ENCODE measurements around the gene PHLDB2. TPM values are rescaled to one million over a fixed set of nuclear protein-coding genes. Genes with fewer than 3 reads are reported as not detected.

PHLDB2 gene
- total RNA-seq, 4 donors from 2014 or later = 23.5 to 81.5 (median 26.2) TPM

DNA sequence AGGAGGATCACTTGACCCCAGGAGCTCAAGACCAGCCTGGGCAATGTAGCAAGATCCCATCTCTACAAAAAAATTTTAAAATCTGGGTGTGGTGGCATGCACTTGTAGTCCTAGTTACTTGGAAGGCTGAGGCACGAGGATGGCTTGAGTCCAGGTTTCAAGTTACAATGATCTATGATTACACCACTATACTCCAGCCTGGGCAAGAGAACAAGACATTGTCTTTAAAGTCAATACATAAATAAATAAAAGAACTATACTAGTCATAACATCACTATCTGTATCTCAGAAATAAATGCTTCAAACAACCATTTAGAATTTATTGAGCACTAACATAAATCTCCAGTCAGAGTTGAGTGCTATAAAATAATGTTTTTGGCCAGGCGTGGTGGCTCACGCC is 8.5 kb upstream of the PHLDB2 start:
- DNase-seq (ENCODE audit: low spot score in 2 of 2) = no peak
- intact Hi-C loops (cut with DNase I; ENCODE audit: low total_unique reads) = no loop called here
- TF ChIP-seq POLR2A (IDR thresholded peaks at IDR 0.05) = no peak
- TF ChIP-seq, protein P1, sequence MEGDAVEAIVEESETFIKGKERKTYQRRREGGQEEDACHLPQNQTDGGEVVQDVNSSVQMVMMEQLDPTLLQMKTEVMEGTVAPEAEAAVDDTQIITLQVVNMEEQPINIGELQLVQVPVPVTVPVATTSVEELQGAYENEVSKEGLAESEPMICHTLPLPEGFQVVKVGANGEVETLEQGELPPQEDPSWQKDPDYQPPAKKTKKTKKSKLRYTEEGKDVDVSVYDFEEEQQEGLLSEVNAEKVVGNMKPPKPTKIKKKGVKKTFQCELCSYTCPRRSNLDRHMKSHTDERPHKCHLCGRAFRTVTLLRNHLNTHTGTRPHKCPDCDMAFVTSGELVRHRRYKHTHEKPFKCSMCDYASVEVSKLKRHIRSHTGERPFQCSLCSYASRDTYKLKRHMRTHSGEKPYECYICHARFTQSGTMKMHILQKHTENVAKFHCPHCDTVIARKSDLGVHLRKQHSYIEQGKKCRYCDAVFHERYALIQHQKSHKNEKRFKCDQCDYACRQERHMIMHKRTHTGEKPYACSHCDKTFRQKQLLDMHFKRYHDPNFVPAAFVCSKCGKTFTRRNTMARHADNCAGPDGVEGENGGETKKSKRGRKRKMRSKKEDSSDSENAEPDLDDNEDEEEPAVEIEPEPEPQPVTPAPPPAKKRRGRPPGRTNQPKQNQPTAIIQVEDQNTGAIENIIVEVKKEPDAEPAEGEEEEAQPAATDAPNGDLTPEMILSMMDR (IDR thresholded peaks at IDR 0.05) = no peak
- H3K4me3 ChIP-seq (ENCODE audit: low read depth, poor library complexity, severe bottlenecking) = no peak overlapping the region
- 73 to 76% methylated on average over 3 of the region's 3 CpGs for WGBS, 2 donors

DNA sequence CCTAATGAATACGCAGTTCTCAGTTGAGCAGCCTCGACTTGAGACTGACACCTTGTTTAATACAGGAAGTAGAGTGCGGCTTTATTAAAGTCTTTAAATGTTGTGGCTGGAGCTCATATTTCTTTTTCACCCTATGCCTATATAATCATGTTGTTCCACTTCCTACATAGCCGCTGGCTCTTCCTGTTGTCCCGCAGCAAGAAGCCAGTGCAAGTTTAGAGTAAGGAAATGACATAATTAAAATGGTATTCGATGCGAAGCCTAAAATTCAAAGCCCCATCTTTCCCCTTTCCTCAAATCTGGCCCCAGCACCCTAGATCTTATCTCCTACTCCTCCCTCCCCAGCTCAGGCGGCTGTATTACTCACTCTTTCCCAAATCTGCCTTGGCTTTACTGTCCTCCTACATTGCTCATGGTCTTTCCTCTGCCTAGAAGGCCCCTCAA is 7.5 kb upstream of the PHLDB2 start:
- no peak for DNase-seq (ENCODE audit: low spot score in 2 of 2)
- intact Hi-C loops (cut with DNase I; ENCODE audit: low total_unique reads) = no loop called here
- no peak overlapping the region for H3K4me3 ChIP-seq (ENCODE audit: low read depth, poor library complexity, severe bottlenecking)
- TF ChIP-seq, protein P1 (IDR thresholded peaks at IDR 0.05) = no peak
- TF ChIP-seq POLR2A (IDR thresholded peaks at IDR 0.05) = no peak
- WGBS, 2 donors = 28 to 30% methylated on average over 8 of the region's 8 CpGs

DNA sequence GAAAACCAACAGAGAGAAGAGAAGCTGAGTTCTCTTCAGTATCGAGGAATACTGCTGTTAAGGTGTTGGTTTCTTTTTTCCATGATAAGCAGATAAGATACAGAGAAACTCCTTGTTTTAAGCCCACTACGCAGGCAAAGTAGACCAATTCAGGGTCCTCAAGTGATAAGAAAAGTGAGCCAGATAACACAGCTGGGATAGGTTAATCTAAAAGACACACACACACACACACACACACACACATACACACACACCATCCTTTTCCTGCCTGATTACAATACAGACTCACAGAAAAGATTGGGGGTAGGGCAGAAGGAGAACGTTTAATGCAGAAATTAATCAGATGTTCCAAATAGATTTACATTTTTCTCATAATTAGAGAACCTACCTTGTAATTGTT is 6.5 kb upstream of the PHLDB2 start:
- intact Hi-C loops (cut with DNase I; ENCODE audit: low total_unique reads) = no loop called here
- DNase-seq (ENCODE audit: low spot score in 2 of 2) = no peak
- TF ChIP-seq, protein P1 (IDR thresholded peaks at IDR 0.05) = no peak
- no peak for TF ChIP-seq POLR2A (IDR thresholded peaks at IDR 0.05)
- WGBS, 2 donors = 52 to 60% methylated on average over 3 of the region's 3 CpGs
- no peak overlapping the region for H3K4me3 ChIP-seq (ENCODE audit: low read depth, poor library complexity, severe bottlenecking)

DNA sequence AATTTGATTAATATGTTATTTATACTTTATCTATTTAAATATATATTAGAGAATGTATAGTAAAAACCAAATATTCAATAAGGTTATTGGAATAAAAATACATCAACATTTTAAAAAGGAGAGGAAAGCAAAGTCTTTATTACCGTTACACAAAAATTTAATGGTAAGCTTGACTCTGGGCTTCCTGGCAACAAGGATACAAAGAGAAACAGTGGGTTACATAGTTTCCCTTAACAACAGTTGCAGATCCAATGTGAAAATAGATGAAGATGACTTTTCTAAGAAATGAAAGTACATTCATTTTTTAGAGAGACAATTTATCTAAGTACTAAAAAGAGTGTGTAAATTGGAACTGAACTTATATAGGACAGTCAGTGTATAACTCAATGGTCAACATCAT is 6.0 kb upstream of the PHLDB2 start:
- no peak for DNase-seq (ENCODE audit: low spot score in 2 of 2)
- TF ChIP-seq POLR2A (IDR thresholded peaks at IDR 0.05) = no peak
- TF ChIP-seq, protein P1 (IDR thresholded peaks at IDR 0.05) = no peak
- intact Hi-C loops (cut with DNase I; ENCODE audit: low total_unique reads) = no loop called here
- no peak overlapping the region for H3K4me3 ChIP-seq (ENCODE audit: low read depth, poor library complexity, severe bottlenecking)
- 42 to 48% methylated on average over 1 of the region's 1 CpG for WGBS, 2 donors

DNA sequence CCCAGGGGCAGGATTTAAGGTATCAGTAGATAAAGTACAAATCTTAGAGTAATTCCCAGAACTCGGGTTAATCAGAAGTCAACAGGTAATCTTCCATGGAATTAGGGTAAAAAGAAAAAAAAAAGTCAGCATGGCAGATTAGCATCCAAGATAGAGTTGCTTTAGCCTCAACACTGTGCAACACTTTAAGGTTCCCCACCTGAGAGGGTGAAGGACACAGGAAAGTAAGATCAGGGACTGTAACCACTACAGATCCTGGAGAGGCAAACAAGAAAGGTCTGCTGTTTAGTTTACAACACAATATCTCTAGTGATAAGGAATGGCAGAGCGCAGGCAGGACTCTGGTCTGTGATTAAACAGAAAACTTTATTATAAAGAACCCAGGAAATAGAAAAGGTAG is 4.1 kb upstream of the PHLDB2 start:
- no peak for DNase-seq (ENCODE audit: low spot score in 2 of 2)
- H3K4me3 ChIP-seq (ENCODE audit: low read depth, poor library complexity, severe bottlenecking) = no peak overlapping the region
- intact Hi-C loops (cut with DNase I; ENCODE audit: low total_unique reads) = no loop called here
- TF ChIP-seq POLR2A (IDR thresholded peaks at IDR 0.05) = no peak
- TF ChIP-seq, protein P1 (IDR thresholded peaks at IDR 0.05) = no peak
- WGBS, 2 donors = 92 to 98% methylated on average over 2 of the region's 2 CpGs

DNA sequence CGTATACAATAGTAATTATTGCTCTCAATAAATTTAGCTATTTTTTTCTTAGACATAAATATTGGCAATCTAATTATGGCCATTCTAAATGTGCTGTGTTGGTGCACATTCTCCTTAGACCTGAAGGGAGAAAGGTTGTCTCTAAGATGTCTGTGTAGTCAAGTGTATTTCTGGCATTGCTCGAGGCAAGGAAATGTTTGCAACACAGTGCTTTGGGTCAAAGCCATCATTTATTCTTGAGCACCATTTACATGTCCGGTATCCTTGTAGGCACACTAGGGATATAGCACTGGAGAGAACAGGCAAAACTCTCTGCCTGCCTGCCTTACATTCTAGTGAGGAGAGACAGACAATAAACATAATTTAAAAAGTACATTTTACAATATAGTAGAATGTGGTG is 2.6 kb upstream of the PHLDB2 start:
- 45 to 61% methylated on average over 3 of the region's 3 CpGs for WGBS, 2 donors
- H3K4me3 ChIP-seq (ENCODE audit: low read depth, poor library complexity, severe bottlenecking) = no peak overlapping the region
- TF ChIP-seq, protein P1 (IDR thresholded peaks at IDR 0.05) = no peak
- no peak for TF ChIP-seq POLR2A (IDR thresholded peaks at IDR 0.05)
- intact Hi-C loops (cut with DNase I; ENCODE audit: low total_unique reads) = no loop called here
- DNase-seq (ENCODE audit: low spot score in 2 of 2) = no peak

All from lower leg skin (tissue), 4 donors.